Heart left ventricle (tissue), 16 donors: ENCODE measurements around the gene LCN10. TPM values are rescaled to one million over a fixed set of nuclear protein-coding genes. Genes with fewer than 3 reads are reported as not detected.
"Not testable (repeated sequence)": the region's sequence is repeated elsewhere in the genome, so short reads cannot be mapped to it uniquely, and the experiment has no call there.

Experiments
- ATAC-seq, 4 donors: fragments of 200-7000 bp; cut with Tn5 transposase; one replicate each; pipeline ENCODE4 v1.9.1; 2020 to 2022; ENCODE audit warnings: moderate library complexity in 4 of 4, mild to moderate bottlenecking in 3 of 4, moderate number of reproducible peaks in 1 of 4
- DNase-seq, 5 donors: peaks; one replicate each; pipeline ENCODE4 v3.0.0-alpha.2; 2020
- H3K27ac ChIP-seq, 12 donors: fragments of 200-600 bp; sonication (generic) in 4 of 12; one replicate each; pipeline versions ENCODE4 v1.5.0 to v1.8.0; 2016 to 2022; ENCODE audit warnings: mild to moderate bottlenecking in 2 of 12
- H3K27me3 ChIP-seq, 9 donors: fragments of 200-600 bp; sonication (generic) in 2 of 9; one replicate each; pipeline versions ENCODE4 v1.5.1 to v1.8.0; 2016 to 2022; ENCODE audit warnings: mild to moderate bottlenecking in 3 of 9
- H3K36me3 ChIP-seq, 9 donors: fragments of 200-600 bp; sonication (generic) in 2 of 9; one replicate each; pipeline versions ENCODE4 v1.5.0 to v1.8.0; 2018 to 2022; ENCODE audit warnings: mild to moderate bottlenecking in 2 of 9
- H3K4me1 ChIP-seq, 12 donors: fragments of 200-600 bp; sonication (generic) in 4 of 12; one replicate each; pipeline versions ENCODE4 v1.5.0 to v1.8.0; 2016 to 2022; ENCODE audit warnings: mild to moderate bottlenecking in 3 of 12
- H3K4me3 ChIP-seq, 12 donors: fragments of 200-600 bp; sonication (generic) in 4 of 12; one replicate each; pipeline versions ENCODE4 v1.5.0 to v1.8.0; 2017 to 2022; ENCODE audit warnings: mild to moderate bottlenecking in 9 of 12, moderate library complexity in 4 of 12
- H3K9me3 ChIP-seq, 12 donors: fragments of 200-600 bp; sonication (generic) in 4 of 12; one replicate each; pipeline versions ENCODE4 v1.5.0 to v1.8.0; 2016 to 2022; ENCODE audit warnings: mild to moderate bottlenecking in 1 of 12
- POLR2A ChIP-seq, 2 donors: fragments of 450-650 bp; IDR thresholded peaks; one replicate each; pipeline ENCODE4 v1.6.1; 2017; ENCODE audit warnings: antibody characterized with exemption in 2 of 2, mild to moderate bottlenecking in 2 of 2, moderate library complexity in 2 of 2
- WGBS, 4 donors: extraction: QIAGEN DNeasy Blood & Tissue Kit in 2 of 4; methylation state at CpG; one replicate each; pipeline versions ENCODE4 v1.1.5 to v1.1.7; 2013 to 2018; 5-methylcytosine and 5-hydroxymethylcytosine counted together
- intact Hi-C, 10 donors: fragments of 100-400 bp; cut with DNase I; formaldehyde crosslinking; loops; one replicate each; pipeline versions ENCODE4 v1.11.1 to v1.14.2; 2022
- polyA plus RNA-seq, 2 donors: library from polyadenylated mRNA; stranded (reverse); fragments of 200-250 nt; gene quantifications; one replicate each; pipeline ENCODE4 v1.2.3, GENCODE V29; 2013
- total RNA-seq, 9 donors: library from RNA; depleted of rRNA in 2 of 9; stranded (reverse); fragments of >200 nt in 2 of 9; fragmentation: NEBNext Ultra II Directional in 3 of 9; extraction: Animal tissue kit (Norgen Biotek cat#: 25700) in 3 of 9; gene quantifications; one replicate each; pipeline versions ENCODE4 v1.1.0 to v1.2.4, GENCODE V29; 2016 to 2023
- TF ChIP-seq, protein P1 (sequence below), 12 donors: fragments of 200-600 bp; sonication (generic) in 4 of 12; IDR thresholded peaks; one replicate each; pipeline versions ENCODE4 v1.5.0 to v1.8.0; 2018 to 2022; ENCODE audit warnings: antibody characterized with exemption in 12 of 12, mild to moderate bottlenecking in 5 of 12
- donor health status: ischemic (EF 13 %, LVEDD 7.1; RV severe dilation, severe dysfunction).
- donor health status: healthy with polysubstance abuse.
- donor health status: DM: no; HTN: yes; CAD: no.
- donor health status: DM: no; HTN: no; CAD: no.
- donor health status: ischemic (EF 25% LVEDD 6.9; RV normal size, moderate dysfunction).
- donor health status: ischemic (EF 25% LVEDD 5.7; RV mildly dilated, moderate dysfunction).
- donor health status: healthy.
- donor health status: DM: yes; HTN: yes; CAD: no.
- donor health status: ischemic (EF 35%, LVEDD 5.7; RV mildly dilated, moderate dysfunction).
- donor health status: nonischemic (EF 11% LVEDD 7.7; RV severe dilation, severe dysfunction).
- donor health status: DM: yes; HTN: yes; CAD: no.
- donor health status: PGD.
- donor health status: ischemic (EF 29% LVEDD 5.4; RV normal size, mild dysfunction).
- donor health status: nonischemic (EF 23%, LVEDD 6.1; RV moderate dilation, normal function).

The LCN10 gene
- total and polyA plus RNA-seq, 11 donors, result 0.50 to 40.7 (median 10.5) TPM

DNA sequence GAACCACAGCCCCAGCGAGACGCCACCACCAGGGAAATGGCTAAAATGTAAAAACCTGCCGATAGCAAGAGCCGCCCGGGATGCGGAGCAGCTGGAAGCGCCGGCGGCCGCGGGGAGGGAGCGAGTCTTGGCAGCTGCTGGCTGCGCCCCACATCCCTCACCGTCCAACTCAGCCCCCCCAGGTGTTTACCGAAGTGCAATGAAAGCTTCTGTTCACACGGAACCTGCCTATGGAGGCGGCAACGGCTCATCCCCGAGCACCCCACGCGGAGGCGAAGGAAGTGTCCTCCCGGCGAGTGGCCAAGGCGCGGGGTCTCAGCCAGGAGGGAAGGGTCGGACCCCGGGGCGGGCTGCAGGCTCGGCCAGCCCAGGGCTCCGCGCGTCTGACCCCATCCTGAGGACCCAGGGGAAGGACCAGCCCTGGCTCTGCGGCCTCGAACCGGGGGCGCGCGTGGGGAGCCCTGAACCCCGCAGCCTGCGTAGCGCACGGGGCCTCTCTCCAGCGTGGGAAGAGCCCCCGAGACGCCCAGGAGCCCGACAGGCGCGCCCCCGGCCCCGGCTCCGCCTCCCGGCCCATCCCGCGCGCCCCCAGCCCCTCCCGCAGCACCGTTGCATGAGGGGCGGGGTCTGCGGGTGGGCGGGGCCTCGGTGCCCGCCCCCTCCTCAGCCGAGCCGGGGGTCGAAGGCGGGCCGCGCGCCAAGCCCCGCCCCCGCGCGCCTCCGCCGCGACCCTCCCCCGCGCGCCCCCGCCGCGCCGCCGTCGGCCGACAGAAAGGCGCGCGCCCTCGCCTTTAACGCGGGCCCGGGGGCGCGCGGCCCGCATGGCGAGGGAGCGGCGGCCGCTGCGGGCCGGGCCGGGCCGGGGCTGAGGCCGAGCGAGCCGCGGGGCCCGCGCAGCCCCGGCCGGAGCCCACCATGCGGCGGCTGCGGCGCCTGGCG, 30.7 kb downstream of the LCN10 start, which contains the start of gene DIPK1B:
TSS of gene DIPK1B (plus strand) at position 822 of the 939 bp plus-strand sequence. CDS start at position 916, 94 bp downstream.
- H3K36me3 ChIP-seq, result no peaks in the 10 kb centered on the region
- H3K9me3 ChIP-seq, result no peaks in the 10 kb centered on the region
- intact Hi-C loops, result loop anchor here in 1 of 10 donors (5.0 kb wide), 1 partner anchor 35 kb away; no protein-coding TSS in a partner anchor
- H3K4me1 ChIP-seq, result peaks cover 4 to 43% (median 34%) of the 10 kb centered on the region in 12 donors
- ATAC-seq (peak in 2 of 4 donors; percentile 3 to 6), DNase-seq (peak in 1 of 5 donors; percentile 23)
- peak within 1 kb of the TSS in 11 of 12 donors; percentile 74 to 91 (median 86) for H3K27ac ChIP-seq
- WGBS, 4 donors, result 2 to 6% (median 4%) methylated on average over 24 to 119 of the region's 119 CpGs
- peaks cover 0 to 23% (median 0%) of the 10 kb centered on the region in 9 donors for H3K27me3 ChIP-seq
- H3K4me3 ChIP-seq, result peak within 1 kb of the TSS; percentile 59 to 91 (median 76)
- TF ChIP-seq, protein P1, sequence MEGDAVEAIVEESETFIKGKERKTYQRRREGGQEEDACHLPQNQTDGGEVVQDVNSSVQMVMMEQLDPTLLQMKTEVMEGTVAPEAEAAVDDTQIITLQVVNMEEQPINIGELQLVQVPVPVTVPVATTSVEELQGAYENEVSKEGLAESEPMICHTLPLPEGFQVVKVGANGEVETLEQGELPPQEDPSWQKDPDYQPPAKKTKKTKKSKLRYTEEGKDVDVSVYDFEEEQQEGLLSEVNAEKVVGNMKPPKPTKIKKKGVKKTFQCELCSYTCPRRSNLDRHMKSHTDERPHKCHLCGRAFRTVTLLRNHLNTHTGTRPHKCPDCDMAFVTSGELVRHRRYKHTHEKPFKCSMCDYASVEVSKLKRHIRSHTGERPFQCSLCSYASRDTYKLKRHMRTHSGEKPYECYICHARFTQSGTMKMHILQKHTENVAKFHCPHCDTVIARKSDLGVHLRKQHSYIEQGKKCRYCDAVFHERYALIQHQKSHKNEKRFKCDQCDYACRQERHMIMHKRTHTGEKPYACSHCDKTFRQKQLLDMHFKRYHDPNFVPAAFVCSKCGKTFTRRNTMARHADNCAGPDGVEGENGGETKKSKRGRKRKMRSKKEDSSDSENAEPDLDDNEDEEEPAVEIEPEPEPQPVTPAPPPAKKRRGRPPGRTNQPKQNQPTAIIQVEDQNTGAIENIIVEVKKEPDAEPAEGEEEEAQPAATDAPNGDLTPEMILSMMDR (IDR thresholded peaks at IDR 0.05), result no peak
- TF ChIP-seq POLR2A (IDR thresholded peaks at IDR 0.05), result no peak

DNA sequence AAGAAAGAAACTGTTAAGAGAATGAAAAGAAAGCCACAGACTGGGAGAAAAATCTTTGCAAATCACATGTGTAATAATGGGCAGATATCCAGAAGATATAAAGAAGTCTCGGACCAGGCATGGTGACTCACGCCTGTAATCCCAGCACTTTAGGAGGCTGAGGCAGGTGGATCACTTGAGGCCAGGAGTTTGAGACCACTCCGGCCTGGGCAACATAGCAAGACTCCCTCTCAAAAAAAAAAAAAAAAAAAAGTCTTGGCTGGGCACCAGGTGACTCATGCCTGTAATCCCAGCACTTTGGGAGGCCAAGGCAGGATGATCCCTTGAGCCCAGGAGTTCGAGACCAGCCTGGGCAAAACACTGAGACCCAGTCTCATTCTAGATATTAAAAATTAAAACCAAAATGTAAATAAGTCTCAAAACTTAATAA, 31.5 kb downstream of the LCN10 start:
- H3K36me3 ChIP-seq, ATAC-seq, DNase-seq, H3K9me3 ChIP-seq: not testable (repeated sequence)
- intact Hi-C loops, result loop anchor here in 1 of 10 donors (5.0 kb wide), 1 partner anchor 34 kb away; no protein-coding TSS in a partner anchor
- H3K4me3 ChIP-seq, result peak overlapping the region in 3 of 12 donors; percentile 54 to 91 (median 56)
- H3K4me1 ChIP-seq, result peaks cover 4 to 43% (median 34%) of the 10 kb centered on the region in 12 donors
- peak overlapping the region in 6 of 12 donors; percentile 22 to 65 (median 58) for H3K27ac ChIP-seq
- WGBS, 4 donors, result 56 to 73% (median 58%) methylated on average over 4 of the region's 4 CpGs
- peaks cover 0 to 23% (median 0%) of the 10 kb centered on the region in 9 donors for H3K27me3 ChIP-seq

DNA sequence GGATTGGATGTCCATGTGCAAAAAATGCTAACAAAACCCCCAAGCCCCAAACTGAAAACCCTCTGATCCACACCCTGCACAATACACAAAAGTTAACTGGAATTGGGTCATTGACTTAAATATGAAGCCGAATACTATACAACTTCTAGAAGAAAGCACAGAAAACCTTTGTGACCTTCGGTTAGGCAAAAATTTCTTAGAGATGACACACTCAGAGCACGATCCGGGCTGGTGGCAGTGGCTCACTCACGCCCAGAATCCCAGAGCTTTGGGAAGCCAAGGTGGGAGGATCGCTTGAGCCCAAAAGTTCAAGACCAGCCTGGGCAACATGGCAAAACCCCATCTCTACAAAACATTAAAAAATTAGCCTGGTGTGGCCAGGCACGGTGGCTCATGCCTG, 32.2 kb downstream of the LCN10 start:
- Histone ChIP-seq H3K27me3 (peaks cover 0 to 23% (median 0%) of the 10 kb centered on the region in 9 donors), H3K4me1 (peaks cover 4 to 41% (median 32%) of the 10 kb centered on the region in 12 donors), H3K36me3 (no peaks in the 10 kb centered on the region), H3K9me3 (no peaks in the 10 kb centered on the region), H3K27ac (no peak overlapping the region), H3K4me3 (no peak overlapping the region)
- TF ChIP-seq, protein P1 (IDR thresholded peaks at IDR 0.05), result no peak
- TF ChIP-seq POLR2A (IDR thresholded peaks at IDR 0.05), result no peak
- no peak for ATAC-seq
- no peak for DNase-seq
- WGBS, 4 donors, result 88 to 93% (median 89%) methylated on average over 7 of the region's 7 CpGs
- intact Hi-C loops, result loop anchor here in 1 of 10 donors (5.0 kb wide), 1 partner anchor 33 kb away; no protein-coding TSS in a partner anchor

DNA sequence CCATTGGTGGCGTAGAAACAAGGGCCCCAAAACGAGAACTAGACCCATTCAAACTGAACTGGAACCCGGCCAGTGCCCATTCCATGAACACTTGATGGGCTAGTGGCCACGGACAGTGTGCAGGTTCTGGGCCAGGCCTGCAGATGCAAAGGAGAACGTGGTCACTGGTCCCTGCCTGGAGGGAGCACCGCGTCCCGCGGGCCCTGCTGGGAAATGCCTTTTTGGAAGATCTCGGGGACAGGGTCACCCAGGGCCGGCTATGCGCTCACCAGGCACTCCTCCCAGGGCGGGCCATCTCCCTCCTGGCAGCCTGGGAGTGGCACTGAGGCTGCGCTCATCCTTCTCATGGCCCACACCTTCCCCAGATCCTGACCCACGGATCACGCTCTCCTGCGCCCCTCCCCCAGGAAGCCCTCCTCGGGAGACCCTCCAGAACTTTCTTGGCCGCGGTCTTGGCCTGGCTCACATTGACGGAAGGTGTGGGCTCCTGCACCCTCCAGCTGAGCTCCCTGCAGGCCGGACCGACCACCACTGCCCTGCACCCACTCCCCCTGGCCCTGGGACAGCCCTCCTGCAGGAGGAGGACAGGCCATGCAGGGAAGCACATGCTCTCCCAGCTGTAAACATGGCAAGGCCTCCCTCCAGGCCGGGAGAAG, 33.2 kb downstream of the LCN10 start:
- H3K4me3 ChIP-seq, result no peak overlapping the region
- peaks cover 0 to 23% (median 0%) of the 10 kb centered on the region in 9 donors for H3K27me3 ChIP-seq
- DNase-seq (peak in 1 of 5 donors; percentile 22), ATAC-seq (no peak)
- intact Hi-C loops, result loop anchor here in 1 of 10 donors (5.0 kb wide), 1 partner anchor 32 kb away; no protein-coding TSS in a partner anchor
- H3K9me3 ChIP-seq, result no peaks in the 10 kb centered on the region
- 84 to 92% (median 88%) methylated on average over 16 to 24 of the region's 24 CpGs for WGBS, 4 donors
- H3K27ac ChIP-seq, result no peak overlapping the region
- H3K4me1 ChIP-seq, result peaks cover 4 to 32% (median 23%) of the 10 kb centered on the region in 12 donors
- H3K36me3 ChIP-seq, result no peaks in the 10 kb centered on the region
- TF ChIP-seq POLR2A (IDR thresholded peaks at IDR 0.05), result no peak
- TF ChIP-seq, protein P1 (IDR thresholded peaks at IDR 0.05), result no peak
